Astrocyte (in vitro differentiated cells and primary cell): ENCODE results near the gene ANKS6. TPM values are rescaled to one million over a fixed set of nuclear protein-coding genes. Genes with fewer than 3 reads are reported as not detected.

Source experiments
- DNase-seq: peaks from one replicate; pipeline ENCODE4 v3.0.0-alpha.2; 2010; ENCODE audit warnings: low read depth
- FAIRE-seq: peaks from 2 replicates; lab custom pipeline; 2011; peaks lifted over from hg19 to GRCh38; lab: Jason Lieb, UNC
- H2AFZ ChIP-seq: 2 replicates; pipeline ENCODE4 v1.6.0; 2012; ENCODE audit warnings: low read depth, low read length, inconsistent platforms
- H3K27ac ChIP-seq: 2 replicates; pipeline ENCODE4 v1.5.1; 2011; ENCODE audit warnings: low read depth, low read length, inconsistent platforms
- H3K27me3 ChIP-seq: 2 replicates; pipeline ENCODE4 v1.6.0; 2011; ENCODE audit warnings: low read length, inconsistent platforms; ENCODE audit not compliant: insufficient read depth
- H3K36me3 ChIP-seq: 2 replicates; pipeline ENCODE4 v1.5.1; 2011; ENCODE audit warnings: low read length, inconsistent platforms; ENCODE audit not compliant: insufficient read depth
- H3K4me1 ChIP-seq: 2 replicates; pipeline ENCODE4 v1.5.1; 2011; ENCODE audit warnings: low read length, inconsistent platforms; ENCODE audit not compliant: insufficient read depth
- H3K4me2 ChIP-seq: 2 replicates; pipeline ENCODE4 v1.6.0; 2012; ENCODE audit warnings: low read length, inconsistent platforms
- H3K4me3 ChIP-seq: 2 replicates; pipeline ENCODE4 v1.5.1; 2011; ENCODE audit warnings: low read depth, mild to moderate bottlenecking, low read length, inconsistent platforms; ENCODE audit not compliant: insufficient read depth
- H3K79me2 ChIP-seq: 2 replicates; pipeline ENCODE4 v1.6.0; 2012; ENCODE audit warnings: mild to moderate bottlenecking, low read length, inconsistent platforms; ENCODE audit not compliant: insufficient read depth
- H3K9ac ChIP-seq: 2 replicates; pipeline ENCODE4 v1.6.0; 2012; ENCODE audit warnings: mild to moderate bottlenecking, low read length, inconsistent platforms
- H3K9me3 ChIP-seq: 2 replicates; pipeline ENCODE4 v1.5.1; 2012; ENCODE audit warnings: low read depth, mild to moderate bottlenecking, low read length, inconsistent platforms; ENCODE audit not compliant: insufficient read depth
- H4K20me1 ChIP-seq: 2 replicates; pipeline ENCODE4 v1.6.0; 2012; ENCODE audit warnings: low read length, inconsistent platforms; ENCODE audit not compliant: insufficient read depth
- H3K27ac Mint-ChIP-seq: one replicate; pipeline ENCODE4 v1.8.0; 2021; ENCODE audit warnings: mild to moderate bottlenecking, mixed read lengths; ENCODE audit not compliant: unreplicated experiment
- H3K27me3 Mint-ChIP-seq: one replicate; pipeline ENCODE4 v1.8.0; 2021; ENCODE audit warnings: low read depth, mixed read lengths; ENCODE audit not compliant: unreplicated experiment
- H3K36me3 Mint-ChIP-seq: one replicate; pipeline ENCODE4 v1.8.0; 2021; ENCODE audit warnings: low read depth, mixed read lengths; ENCODE audit not compliant: unreplicated experiment
- H3K4me1 Mint-ChIP-seq: one replicate; pipeline ENCODE4 v1.8.0; 2021; ENCODE audit warnings: low read depth, mixed read lengths; ENCODE audit not compliant: unreplicated experiment
- H3K4me3 Mint-ChIP-seq: one replicate; pipeline ENCODE4 v1.8.0; 2021; ENCODE audit warnings: mild to moderate bottlenecking, moderate library complexity, mixed read lengths; ENCODE audit not compliant: unreplicated experiment
- H3K9me3 Mint-ChIP-seq: one replicate; pipeline ENCODE4 v1.8.0; 2021; ENCODE audit warnings: mild to moderate bottlenecking, mixed read lengths; ENCODE audit not compliant: unreplicated experiment
- EZH2 ChIP-seq: IDR thresholded peaks from 2 replicates; pipeline ENCODE4 v1.6.1; 2012; ENCODE audit warnings: mild to moderate bottlenecking, low read length, inconsistent platforms; ENCODE audit not compliant: insufficient read depth
- total RNA-seq: library from RNA; stranded (reverse); gene quantifications from 2 replicates; pipeline ENCODE4 v1.2.1, GENCODE V29; 2021
- TF ChIP-seq, protein P1 (sequence below): IDR thresholded peaks from 2 replicates; pipeline ENCODE4 v1.5.1; 2011; ENCODE audit warnings: low read depth, mild to moderate bottlenecking, inconsistent platforms, low read length, moderate library complexity; ENCODE audit not compliant: insufficient read depth

Gene ANKS6
- total RNA-seq, 1 donor from 2014 or later, result 16.7 TPM

DNA sequence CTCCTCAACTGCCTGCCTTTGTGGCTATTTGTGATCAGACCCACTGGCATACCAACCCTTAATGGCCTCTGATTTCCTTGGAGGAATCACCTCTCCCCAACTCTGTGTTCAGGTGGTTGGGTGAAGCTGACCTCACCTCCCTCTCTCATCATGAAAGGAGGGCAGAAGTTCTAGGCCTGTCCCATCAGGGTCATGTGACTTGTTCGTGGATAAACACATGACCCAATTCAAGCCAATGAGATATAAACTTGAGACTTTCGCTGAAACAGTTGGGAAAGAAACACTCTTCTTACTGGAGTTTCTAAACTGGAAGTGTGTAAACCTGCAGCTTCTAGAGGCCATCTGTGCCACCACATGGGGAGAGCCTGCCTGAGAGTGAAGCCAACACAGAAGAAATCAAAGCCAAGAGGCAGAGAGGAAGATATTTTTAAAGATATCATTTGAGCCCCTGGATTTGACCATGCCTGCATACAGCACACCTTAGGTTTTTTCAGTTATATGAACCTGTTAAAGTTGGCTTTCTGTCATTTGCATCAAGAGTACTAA is 93.4 kb downstream of the ANKS6 start:
- H3K27ac Mint-ChIP-seq, result no peak overlapping the region
- TF ChIP-seq, protein P1, sequence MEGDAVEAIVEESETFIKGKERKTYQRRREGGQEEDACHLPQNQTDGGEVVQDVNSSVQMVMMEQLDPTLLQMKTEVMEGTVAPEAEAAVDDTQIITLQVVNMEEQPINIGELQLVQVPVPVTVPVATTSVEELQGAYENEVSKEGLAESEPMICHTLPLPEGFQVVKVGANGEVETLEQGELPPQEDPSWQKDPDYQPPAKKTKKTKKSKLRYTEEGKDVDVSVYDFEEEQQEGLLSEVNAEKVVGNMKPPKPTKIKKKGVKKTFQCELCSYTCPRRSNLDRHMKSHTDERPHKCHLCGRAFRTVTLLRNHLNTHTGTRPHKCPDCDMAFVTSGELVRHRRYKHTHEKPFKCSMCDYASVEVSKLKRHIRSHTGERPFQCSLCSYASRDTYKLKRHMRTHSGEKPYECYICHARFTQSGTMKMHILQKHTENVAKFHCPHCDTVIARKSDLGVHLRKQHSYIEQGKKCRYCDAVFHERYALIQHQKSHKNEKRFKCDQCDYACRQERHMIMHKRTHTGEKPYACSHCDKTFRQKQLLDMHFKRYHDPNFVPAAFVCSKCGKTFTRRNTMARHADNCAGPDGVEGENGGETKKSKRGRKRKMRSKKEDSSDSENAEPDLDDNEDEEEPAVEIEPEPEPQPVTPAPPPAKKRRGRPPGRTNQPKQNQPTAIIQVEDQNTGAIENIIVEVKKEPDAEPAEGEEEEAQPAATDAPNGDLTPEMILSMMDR, result no peak
- TF ChIP-seq EZH2, result no peak
- no peak overlapping the region for H3K9ac ChIP-seq
- no peaks in the 10 kb centered on the region for H3K79me2 ChIP-seq
- H3K4me1 ChIP-seq, result peaks cover 6% of the 10 kb centered on the region
- H3K9me3 ChIP-seq, result no peaks in the 10 kb centered on the region
- H3K27ac ChIP-seq, result no peak overlapping the region
- H3K36me3 ChIP-seq, result no peaks in the 10 kb centered on the region
- H3K27me3 Mint-ChIP-seq, result peaks cover 77% of the 10 kb centered on the region
- H3K4me2 ChIP-seq, result no peak overlapping the region
- H3K9me3 Mint-ChIP-seq, result peaks cover 7% of the 10 kb centered on the region
- H3K4me3 Mint-ChIP-seq, result peak overlapping the region; percentile 30
- no peak overlapping the region for H3K4me3 ChIP-seq
- H4K20me1 ChIP-seq, result no peaks in the 10 kb centered on the region
- H2AFZ ChIP-seq, result no peak overlapping the region
- H3K36me3 Mint-ChIP-seq, result peaks cover 1% of the 10 kb centered on the region
- H3K27me3 ChIP-seq, result peaks cover 52% of the 10 kb centered on the region
- H3K4me1 Mint-ChIP-seq, result peaks cover 3% of the 10 kb centered on the region
- FAIRE-seq, result no peak
- no peak for DNase-seq

DNA sequence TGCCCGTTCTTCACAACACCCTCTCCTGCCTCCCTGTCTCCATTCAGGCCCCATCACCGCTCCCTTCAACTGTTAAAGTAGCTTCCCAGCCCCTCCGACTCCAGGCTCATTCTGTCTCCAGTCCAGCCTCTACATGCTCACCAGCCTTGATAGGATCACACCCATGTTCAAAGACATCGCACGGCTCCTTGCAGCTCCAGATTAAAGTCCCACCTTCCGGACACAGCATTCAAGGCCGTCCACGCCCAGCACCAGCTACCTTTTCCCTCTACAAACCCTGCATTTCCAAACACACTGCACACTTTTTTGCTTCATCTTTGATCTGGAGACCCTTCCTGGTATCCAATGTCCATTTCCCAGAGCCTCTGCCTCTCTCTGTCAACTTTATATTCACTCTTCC is 94.0 kb downstream of the ANKS6 start:
- H3K4me3 Mint-ChIP-seq, result no peak overlapping the region

DNA sequence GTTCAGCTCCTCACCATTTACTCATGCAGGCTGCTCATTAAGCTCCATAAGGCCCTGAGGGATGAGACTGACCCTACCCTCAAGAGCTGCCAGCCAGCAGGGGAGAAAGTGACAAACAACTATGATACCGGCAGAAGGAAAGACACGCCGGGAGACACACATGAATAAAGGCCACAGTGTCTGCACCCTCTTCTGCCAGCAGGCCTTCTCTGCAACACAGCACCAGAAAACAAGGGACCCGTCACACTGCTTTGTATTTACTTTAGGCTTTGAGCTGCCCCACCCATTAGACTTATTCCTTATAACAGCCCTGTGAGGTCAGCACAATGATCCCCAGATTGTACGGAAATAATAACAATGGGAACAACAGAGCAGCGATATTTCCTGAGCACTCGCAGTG is 94.8 kb downstream of the ANKS6 start:
- no peak overlapping the region for H2AFZ ChIP-seq
- no peak overlapping the region for H3K9ac ChIP-seq
- no peaks in the 10 kb centered on the region for H3K79me2 ChIP-seq
- peaks cover 53% of the 10 kb centered on the region for H3K27me3 ChIP-seq
- H3K4me1 Mint-ChIP-seq, result no peaks in the 10 kb centered on the region
- H4K20me1 ChIP-seq, result no peaks in the 10 kb centered on the region
- H3K27ac ChIP-seq, result no peak overlapping the region
- peaks cover 7% of the 10 kb centered on the region for H3K9me3 Mint-ChIP-seq
- H3K4me2 ChIP-seq, result no peak overlapping the region
- DNase-seq, result no peak
- peaks cover 1% of the 10 kb centered on the region for H3K36me3 Mint-ChIP-seq
- H3K27me3 Mint-ChIP-seq, result peaks cover 81% of the 10 kb centered on the region
- H3K27ac Mint-ChIP-seq, result no peak overlapping the region
- H3K4me3 Mint-ChIP-seq, result no peak overlapping the region
- H3K4me1 ChIP-seq, result peaks cover under 1% of the 10 kb centered on the region
- H3K4me3 ChIP-seq, result no peak overlapping the region
- H3K9me3 ChIP-seq, result no peaks in the 10 kb centered on the region
- no peaks in the 10 kb centered on the region for H3K36me3 ChIP-seq
- TF ChIP-seq, protein P1, result no peak
- no peak for TF ChIP-seq EZH2
- no peak for FAIRE-seq

More for the DNA sequence above, 94.0 kb downstream of the ANKS6 start:
- H3K4me3 ChIP-seq, result no peak overlapping the region
- no peaks in the 10 kb centered on the region for H3K79me2 ChIP-seq
- no peaks in the 10 kb centered on the region for H3K9me3 ChIP-seq
- DNase-seq (no peak), FAIRE-seq (no peak)
- Mint-ChIP-seq H3K27ac (no peak overlapping the region), H3K4me1 (peaks cover 3% of the 10 kb centered on the region), H3K27me3 (peaks cover 82% of the 10 kb centered on the region), H3K36me3 (peaks cover 1% of the 10 kb centered on the region), H3K9me3 (peaks cover 7% of the 10 kb centered on the region)
- no peak overlapping the region for H3K27ac ChIP-seq
- peaks cover 53% of the 10 kb centered on the region for H3K27me3 ChIP-seq
- no peaks in the 10 kb centered on the region for H4K20me1 ChIP-seq
- TF ChIP-seq, protein P1, result no peak
- no peak for TF ChIP-seq EZH2
- H3K4me2 ChIP-seq, result no peak overlapping the region
- peaks cover 6% of the 10 kb centered on the region for H3K4me1 ChIP-seq
- H3K9ac ChIP-seq, result no peak overlapping the region
- no peak overlapping the region for H2AFZ ChIP-seq
- H3K36me3 ChIP-seq, result no peaks in the 10 kb centered on the region
